Calu3 (cell line): Measurements from ENCODE around the gene BMPER. TPM values are rescaled to one million over a fixed set of nuclear protein-coding genes. Genes with fewer than 3 reads are reported as not detected.

Experiments
- BruUV-seq: library from RNA; stranded (reverse); fragments of 400-500 nt; replicated peaks from 2 replicates; lab custom pipeline; 2021; lab: Mats Ljungman, UMichigan
- CTCF ChIA-PET: fragments of 300-600 bp; sonication (Branson Sonifier 250); formaldehyde crosslinking; loops from one replicate; lab custom pipeline; 2022; ENCODE audit warnings: antibody characterized with exemption; lab: Charles Lee
- DNase-seq: peaks from one replicate; pipeline ENCODE4 v3.0.0; 2022
- H3K27ac Mint-ChIP-seq: one replicate; pipeline ENCODE4 v1.8.0; 2022; ENCODE audit warnings: mixed read lengths; ENCODE audit not compliant: unreplicated experiment
- H3K27me3 Mint-ChIP-seq: one replicate; pipeline ENCODE4 v1.8.0; 2022; ENCODE audit warnings: mixed read lengths; ENCODE audit not compliant: unreplicated experiment
- H3K36me3 Mint-ChIP-seq: one replicate; pipeline ENCODE4 v1.8.0; 2022; ENCODE audit warnings: mild to moderate bottlenecking, moderate library complexity, mixed read lengths; ENCODE audit not compliant: insufficient read depth, unreplicated experiment
- H3K4me1 Mint-ChIP-seq: one replicate; pipeline ENCODE4 v1.8.0; 2022; ENCODE audit warnings: mild to moderate bottlenecking, low read depth, mixed read lengths; ENCODE audit not compliant: unreplicated experiment
- H3K4me3 Mint-ChIP-seq: one replicate; pipeline ENCODE4 v1.8.0; 2022; ENCODE audit warnings: mild to moderate bottlenecking, low read depth, moderate library complexity, mixed read lengths; ENCODE audit not compliant: unreplicated experiment
- H3K9me3 Mint-ChIP-seq: one replicate; pipeline ENCODE4 v1.8.0; 2022; ENCODE audit warnings: low read depth, mixed read lengths; ENCODE audit not compliant: unreplicated experiment
- CTCF ChIP-seq: fragments of 200-600 bp; IDR thresholded peaks from one replicate; pipeline ENCODE4 v1.8.0; 2022; ENCODE audit warnings: antibody characterized with exemption; ENCODE audit not compliant: unreplicated experiment
- intact Hi-C: fragments of 100-400 bp; cut with micrococcal nuclease; formaldehyde crosslinking; loops from one replicate; pipeline ENCODE4 v1.10.0; 2022; ENCODE audit not compliant: unreplicated experiment
- total RNA-seq: library from RNA; stranded (reverse); gene quantifications from 2 replicates; pipeline ENCODE4 v1.2.3, GENCODE V29; 2022

Gene BMPER
- total RNA-seq, 1 experiment from 2014 or later = not detected

- BruUV-seq = no TSS peak
- intact Hi-C loops = loop anchor here (5.0 kb wide), 1 partner anchor 37 kb away; no protein-coding TSS in a partner anchor
Observed at GRCh38 chr7:34074421-34074820, 169.1 kb downstream of the BMPER start.

DNA sequence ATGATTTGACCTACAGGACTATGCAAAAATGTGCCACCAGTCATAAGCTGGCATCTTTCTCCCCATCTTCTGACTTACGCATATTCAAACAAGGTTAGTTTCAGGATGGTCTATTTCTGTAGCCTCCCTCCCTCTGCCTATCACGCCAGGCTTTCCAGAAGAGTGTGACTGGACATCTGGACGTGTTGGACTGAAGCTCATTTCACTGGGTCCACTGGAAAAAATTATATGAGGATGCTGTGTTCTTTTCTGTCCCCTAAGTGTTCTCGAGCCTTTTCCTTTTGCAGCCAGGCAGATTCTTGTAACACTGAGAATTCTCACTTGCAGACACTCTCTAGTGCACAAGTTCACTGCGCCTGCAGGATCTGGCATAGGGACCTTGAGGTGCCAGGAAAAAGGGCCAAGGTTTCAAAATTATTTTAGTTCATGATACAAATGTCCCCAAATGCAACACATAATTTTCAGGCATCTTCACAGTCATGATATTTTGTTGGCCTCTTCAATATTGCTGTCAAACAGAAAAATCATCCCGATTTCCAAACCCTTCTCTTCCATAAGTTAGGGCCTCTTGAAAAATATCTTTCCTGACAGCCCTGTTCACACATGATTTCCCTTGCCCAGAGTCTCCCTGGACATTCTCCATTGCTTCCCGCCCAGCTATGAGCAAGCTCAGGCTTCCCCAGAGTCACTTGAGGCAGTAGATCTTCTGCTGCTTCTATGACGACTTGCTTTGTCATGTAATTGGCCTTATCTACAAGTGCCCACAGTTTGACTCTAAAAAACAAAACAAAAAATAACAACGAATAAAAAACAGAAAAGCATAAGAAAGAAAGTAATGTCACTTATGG lies 170.4 kb downstream of the BMPER start:
- intact Hi-C loops = no loop called here
- no peaks in the 10 kb centered on the region for H3K36me3 Mint-ChIP-seq
- no peaks in the 10 kb centered on the region for H3K27me3 Mint-ChIP-seq
- no peak overlapping the region for H3K27ac Mint-ChIP-seq
- no peak overlapping the region for H3K4me3 Mint-ChIP-seq
- no peaks in the 10 kb centered on the region for H3K9me3 Mint-ChIP-seq
- BruUV-seq = no TSS peak
- H3K4me1 Mint-ChIP-seq = peaks cover 7% of the 10 kb centered on the region
- TF ChIP-seq CTCF = no peak
- DNase-seq = no peak
- CTCF ChIA-PET = no interaction called here

More at GRCh38 chr7:34074421-34074820, 169.1 kb downstream of the BMPER start:
- Mint-ChIP-seq H3K9me3 (no peaks in the 10 kb centered on the region), H3K36me3 (no peaks in the 10 kb centered on the region), H3K4me1 (peaks cover 20% of the 10 kb centered on the region), H3K27me3 (no peaks in the 10 kb centered on the region), H3K4me3 (no peak overlapping the region), H3K27ac (no peak overlapping the region)
- CTCF ChIA-PET = interaction anchor here (1.1 kb wide), 1 partner anchor 16 kb away, joined by 3 read pairs; no protein-coding TSS in a partner anchor
- TF ChIP-seq CTCF = no peak
- DNase-seq = no peak

DNA sequence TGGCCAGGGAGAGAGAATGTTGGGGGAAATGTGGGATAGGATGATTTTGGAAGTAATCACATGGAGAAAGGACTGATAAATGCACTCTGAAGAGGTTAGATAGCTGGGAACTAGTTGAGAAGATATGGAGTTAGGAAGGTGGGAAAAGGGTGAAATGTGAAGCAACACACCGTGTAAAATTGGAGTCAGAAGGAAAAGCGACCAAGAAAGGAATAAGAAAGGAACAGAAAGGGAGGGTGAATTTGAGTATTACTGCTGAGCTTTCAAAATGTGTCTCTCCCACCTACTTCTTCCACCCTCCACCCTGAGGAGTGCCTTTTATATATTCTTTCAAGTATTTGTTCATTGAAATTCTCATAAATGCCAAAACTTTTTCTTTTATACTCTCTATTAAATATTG lies 171.8 kb downstream of the BMPER start:
- H3K9me3 Mint-ChIP-seq = no peaks in the 10 kb centered on the region
- intact Hi-C loops = no loop called here
- CTCF ChIA-PET = interaction anchor here (0.6 kb wide), 1 partner anchor 95 kb away, joined by 3 read pairs; no protein-coding TSS in a partner anchor
- no peak overlapping the region for H3K4me3 Mint-ChIP-seq
- DNase-seq = no peak
- H3K27ac Mint-ChIP-seq = no peak overlapping the region
- no peaks in the 10 kb centered on the region for H3K4me1 Mint-ChIP-seq
- BruUV-seq = no TSS peak
- no peaks in the 10 kb centered on the region for H3K36me3 Mint-ChIP-seq
- TF ChIP-seq CTCF = no peak
- no peaks in the 10 kb centered on the region for H3K27me3 Mint-ChIP-seq

- DNase-seq = no peak
- no peak for TF ChIP-seq CTCF
- no TSS peak for BruUV-seq
- Mint-ChIP-seq H3K4me1 (no peaks in the 10 kb centered on the region), H3K9me3 (no peaks in the 10 kb centered on the region), H3K27me3 (no peaks in the 10 kb centered on the region), H3K27ac (no peak overlapping the region), H3K36me3 (no peaks in the 10 kb centered on the region), H3K4me3 (no peak overlapping the region)
- CTCF ChIA-PET = no interaction called here
- intact Hi-C loops = no loop called here
Observed at GRCh38 chr7:34078864-34079263, 173.5 kb downstream of the BMPER start.
